ENCODE results near the gene CRLF1.

GRCh38 chr19:18651733-18652132 lies 45.1 kb upstream of the CRLF1 start:
- TF ChIP-seq CTCF (IDR thresholded peaks at IDR 0.05; ENCODE audit: low read length): no peak
- TF ChIP-seq EZH2 (IDR thresholded peaks at IDR 0.05; ENCODE audit: borderline replicate concordance, low read length): no peak

Measured in OCI-LY1 (cell line).